ENCODE results near the gene MAPK1IP1L. TPM values are rescaled to one million over a fixed set of nuclear protein-coding genes. Genes with fewer than 3 reads are reported as not detected.

MAPK1IP1L gene
- total RNA-seq, 3 donors from 2014 or later (not counting 1 experiment from before 2014, with no cell fraction given) = 119 to 140 (median 127) TPM

DNA sequence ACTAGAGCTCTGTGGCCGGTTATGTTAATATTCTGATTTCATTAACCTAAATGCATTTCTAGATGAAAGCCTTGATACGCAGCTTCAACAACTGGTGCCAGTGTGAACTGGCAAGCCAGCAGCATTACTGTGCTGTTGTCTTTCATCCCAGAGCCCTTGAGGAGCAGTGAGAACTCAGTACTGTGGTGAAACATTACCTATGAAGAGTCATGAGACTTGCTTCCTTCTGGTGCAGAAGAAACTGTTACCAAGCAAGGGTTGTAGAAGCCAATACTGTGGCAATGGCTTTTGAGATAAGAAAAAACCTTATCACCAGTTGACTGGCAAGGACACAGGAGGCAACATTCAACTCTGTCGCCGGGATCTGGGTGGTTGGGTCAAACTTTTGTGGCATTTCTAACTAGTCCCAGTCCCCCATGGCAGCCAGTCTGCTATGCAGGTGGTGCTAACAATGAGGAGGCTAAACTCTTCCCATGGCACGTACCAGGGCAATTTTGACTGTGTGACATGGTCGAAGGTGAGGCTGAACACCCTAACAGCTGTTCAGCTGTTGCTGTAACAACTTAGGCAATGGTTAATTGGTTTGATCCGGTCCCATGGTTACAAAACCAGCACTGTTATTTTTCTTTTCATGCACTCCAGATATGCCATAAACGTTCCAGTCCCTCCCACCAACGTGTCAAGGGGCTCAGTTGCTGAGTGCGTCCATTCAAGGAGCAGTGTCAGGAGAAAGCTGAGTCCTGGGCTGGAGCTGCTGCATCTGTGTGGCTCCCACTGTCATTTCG, 65.0 kb downstream of the MAPK1IP1L start:
- H3K9me3 ChIP-seq (ENCODE audit: control insufficient read depth, insufficient read depth, low read length) = no peaks in the 10 kb centered on the region
- no peaks in the 10 kb centered on the region for H3K27me3 ChIP-seq (ENCODE audit: control insufficient read depth, insufficient read depth, low read length)
- TF ChIP-seq, protein P1, sequence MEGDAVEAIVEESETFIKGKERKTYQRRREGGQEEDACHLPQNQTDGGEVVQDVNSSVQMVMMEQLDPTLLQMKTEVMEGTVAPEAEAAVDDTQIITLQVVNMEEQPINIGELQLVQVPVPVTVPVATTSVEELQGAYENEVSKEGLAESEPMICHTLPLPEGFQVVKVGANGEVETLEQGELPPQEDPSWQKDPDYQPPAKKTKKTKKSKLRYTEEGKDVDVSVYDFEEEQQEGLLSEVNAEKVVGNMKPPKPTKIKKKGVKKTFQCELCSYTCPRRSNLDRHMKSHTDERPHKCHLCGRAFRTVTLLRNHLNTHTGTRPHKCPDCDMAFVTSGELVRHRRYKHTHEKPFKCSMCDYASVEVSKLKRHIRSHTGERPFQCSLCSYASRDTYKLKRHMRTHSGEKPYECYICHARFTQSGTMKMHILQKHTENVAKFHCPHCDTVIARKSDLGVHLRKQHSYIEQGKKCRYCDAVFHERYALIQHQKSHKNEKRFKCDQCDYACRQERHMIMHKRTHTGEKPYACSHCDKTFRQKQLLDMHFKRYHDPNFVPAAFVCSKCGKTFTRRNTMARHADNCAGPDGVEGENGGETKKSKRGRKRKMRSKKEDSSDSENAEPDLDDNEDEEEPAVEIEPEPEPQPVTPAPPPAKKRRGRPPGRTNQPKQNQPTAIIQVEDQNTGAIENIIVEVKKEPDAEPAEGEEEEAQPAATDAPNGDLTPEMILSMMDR (IDR thresholded peaks at IDR 0.05) = no peak
- Mint-ChIP-seq H3K4me3 (no peak overlapping the region), H3K27ac (no peak overlapping the region), H3K27me3 (ENCODE audit: low read depth in 2 of 2) (peaks cover 0 to 4% of the 10 kb centered on the region in 2 donors), H3K9me3 (no peaks in the 10 kb centered on the region), H3K36me3 (no peaks in the 10 kb centered on the region), H3K4me1 (peaks cover 13 to 28% of the 10 kb centered on the region in 2 donors)
- ATAC-seq (no peak), DNase-seq (no peak)
- 86% methylated on average over 11 of the region's 11 CpGs for WGBS (ENCODE audit: insufficient coverage)
- no peak overlapping the region for H3K27ac ChIP-seq (ENCODE audit: low read length)
- H3K4me3 ChIP-seq (ENCODE audit: low read length) = no peak overlapping the region
- peaks cover 20% of the 10 kb centered on the region for H3K4me1 ChIP-seq (ENCODE audit: control insufficient read depth, insufficient read depth, low read length)
- intact Hi-C loops (cut with micrococcal nuclease) = no loop called here
- no peaks in the 10 kb centered on the region for H3K36me3 ChIP-seq (ENCODE audit: control insufficient read depth, insufficient read depth, low read length)

DNA sequence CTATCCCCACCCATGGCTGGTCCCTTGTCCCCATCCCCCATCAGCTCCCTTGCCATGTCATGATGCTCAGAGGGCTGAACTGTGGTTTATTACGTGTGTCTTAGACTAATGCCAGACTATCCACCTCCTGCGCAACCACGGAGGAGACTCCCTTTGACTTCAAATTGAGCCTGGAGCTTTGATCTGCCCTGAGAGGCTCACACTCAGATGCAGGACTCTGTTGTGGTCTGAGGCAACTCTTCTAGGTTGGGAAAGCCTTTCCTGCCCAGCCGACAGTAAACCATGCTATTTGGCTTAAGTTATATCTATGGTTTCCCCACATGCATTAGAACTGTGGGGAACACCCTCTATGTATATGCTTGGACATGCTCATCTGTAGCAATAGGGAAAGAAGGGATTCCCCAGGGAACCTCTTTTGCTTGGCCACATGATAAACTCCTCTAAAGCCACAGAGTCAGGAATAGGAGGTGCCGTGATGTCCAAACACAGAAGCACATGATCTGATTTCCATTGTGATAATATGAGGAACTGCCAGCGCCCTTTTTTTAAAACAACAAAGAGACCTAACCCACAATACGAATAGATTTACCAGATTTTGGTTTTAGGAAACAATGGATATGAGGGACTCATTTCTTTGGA, 66.5 kb downstream of the MAPK1IP1L start:
- no peak overlapping the region for H3K4me3 ChIP-seq (ENCODE audit: low read length)
- DNase-seq (no peak), ATAC-seq (peak in 1 of 3 donors; percentile 30)
- TF ChIP-seq, protein P1 (IDR thresholded peaks at IDR 0.05) = no peak
- H3K27ac Mint-ChIP-seq = no peak overlapping the region
- H3K9me3 ChIP-seq (ENCODE audit: control insufficient read depth, insufficient read depth, low read length) = no peaks in the 10 kb centered on the region
- no peaks in the 10 kb centered on the region for H3K36me3 ChIP-seq (ENCODE audit: control insufficient read depth, insufficient read depth, low read length)
- peaks cover 0 to 4% of the 10 kb centered on the region in 2 donors for H3K27me3 Mint-ChIP-seq (ENCODE audit: low read depth in 2 of 2)
- H3K9me3 Mint-ChIP-seq = no peaks in the 10 kb centered on the region
- no peaks in the 10 kb centered on the region for H3K27me3 ChIP-seq (ENCODE audit: control insufficient read depth, insufficient read depth, low read length)
- no peak overlapping the region for H3K4me3 Mint-ChIP-seq
- H3K4me1 Mint-ChIP-seq = peaks cover 13 to 30% of the 10 kb centered on the region in 2 donors
- H3K4me1 ChIP-seq (ENCODE audit: control insufficient read depth, insufficient read depth, low read length) = peaks cover 20% of the 10 kb centered on the region
- 57% methylated on average over 6 of the region's 7 CpGs for WGBS (ENCODE audit: insufficient coverage)
- intact Hi-C loops (cut with micrococcal nuclease) = no loop called here
- H3K27ac ChIP-seq (ENCODE audit: low read length) = peak overlapping the region; percentile 11
- no peaks in the 10 kb centered on the region for H3K36me3 Mint-ChIP-seq

DNA sequence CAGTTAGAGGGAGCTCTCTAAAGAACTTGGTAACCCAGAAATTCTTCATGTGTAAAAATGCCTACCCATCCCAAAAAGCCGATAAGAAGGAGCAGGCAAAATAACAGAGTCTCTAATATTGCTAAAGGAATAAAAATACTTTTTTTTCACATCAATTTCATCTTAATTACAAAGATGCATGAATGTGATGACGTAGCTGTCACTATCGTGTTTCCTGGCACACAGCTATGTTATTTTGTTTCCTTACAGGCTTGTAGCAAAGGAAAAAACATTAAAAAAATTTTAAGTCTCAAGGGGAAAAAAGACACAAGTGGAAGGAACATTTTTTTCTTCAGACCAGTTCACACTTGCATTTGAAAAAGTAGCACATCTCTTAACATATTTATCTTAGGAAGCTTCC, 67.3 kb downstream of the MAPK1IP1L start:
- intact Hi-C loops (cut with micrococcal nuclease) = no loop called here
- no peaks in the 10 kb centered on the region for H3K27me3 Mint-ChIP-seq (ENCODE audit: low read depth in 2 of 2)
- peaks cover 20% of the 10 kb centered on the region for H3K4me1 ChIP-seq (ENCODE audit: control insufficient read depth, insufficient read depth, low read length)

More for the DNA sequence above, 67.3 kb downstream of the MAPK1IP1L start:
- WGBS (ENCODE audit: insufficient coverage) = 82% methylated on average over 2 of the region's 3 CpGs
- Mint-ChIP-seq H3K27ac (no peak overlapping the region), H3K4me1 (peaks cover 13 to 30% of the 10 kb centered on the region in 2 donors), H3K4me3 (no peak overlapping the region), H3K9me3 (no peaks in the 10 kb centered on the region), H3K36me3 (no peaks in the 10 kb centered on the region)
- H3K36me3 ChIP-seq (ENCODE audit: control insufficient read depth, insufficient read depth, low read length) = no peaks in the 10 kb centered on the region
- no peaks in the 10 kb centered on the region for H3K9me3 ChIP-seq (ENCODE audit: control insufficient read depth, insufficient read depth, low read length)
- H3K27ac ChIP-seq (ENCODE audit: low read length) = no peak overlapping the region
- ATAC-seq = no peak
- no peak overlapping the region for H3K4me3 ChIP-seq (ENCODE audit: low read length)
- no peaks in the 10 kb centered on the region for H3K27me3 ChIP-seq (ENCODE audit: control insufficient read depth, insufficient read depth, low read length)
- TF ChIP-seq, protein P1 (IDR thresholded peaks at IDR 0.05) = no peak
- no peak for DNase-seq

Other genes starting within 250 kb of the MAPK1IP1L start
- 10 to 100 TPM; 51.7 to 71.5 (median 52.6) TPM for gene GCH1, start 148.8 kb upstream of the MAPK1IP1L start, total RNA-seq
- gene WDHD1, start 24.5 kb upstream of the MAPK1IP1L start, total RNA-seq = 1 to 10 TPM; 4.5 to 5.4 (median 5.3) TPM
- 10 to 100 TPM; 17.6 to 21.9 (median 21.9) TPM for gene SOCS4, start 24.4 kb upstream of the MAPK1IP1L start, total RNA-seq
- 10 to 100 TPM; 10.8 to 35.7 (median 17.1) TPM for gene LGALS3, start 77.6 kb downstream of the MAPK1IP1L start, total RNA-seq
- 1 to 10 TPM in 1 of 3 donors, under 1 TPM in 2; 0.15 to 1.9 (median 0.54) TPM for gene DLGAP5, start 139.9 kb downstream of the MAPK1IP1L start, total RNA-seq
- 10 to 100 TPM; 34.7 to 39.3 (median 36.6) TPM for gene FBXO34, start 219.8 kb downstream of the MAPK1IP1L start, total RNA-seq